ENCODE measurements around the gene RTN4RL1. TPM values are rescaled to one million over a fixed set of nuclear protein-coding genes. Genes with fewer than 3 reads are reported as not detected.
"Not testable (repeated sequence)": the region's sequence is repeated elsewhere in the genome, so short reads cannot be mapped to it uniquely, and the experiment has no call there.

The RTN4RL1 gene
- total and polyA plus RNA-seq, 7 experiments from 2014 or later, result 0.19 to 1.5 (median 0.49) TPM; not detected in 2

DNA sequence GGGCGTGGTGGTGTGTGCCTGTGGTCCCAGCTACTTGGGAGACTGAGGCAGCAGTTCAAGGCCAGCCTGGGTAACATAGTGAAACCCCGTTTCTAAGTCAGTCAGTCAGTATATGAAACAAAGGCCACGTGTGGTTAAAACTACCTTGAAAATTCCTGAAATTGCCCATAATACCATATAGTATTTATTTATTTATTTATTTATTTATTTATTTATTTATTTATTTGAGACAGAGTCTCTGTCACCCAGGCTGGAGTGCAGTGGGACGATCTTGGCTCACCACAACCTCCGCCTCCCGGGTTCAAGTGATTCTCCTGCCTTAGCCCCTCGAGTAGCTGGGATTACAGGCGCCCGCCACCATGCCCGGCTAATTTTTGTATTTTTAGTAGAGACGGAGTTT, 129.7 kb downstream of the RTN4RL1 start:
- H3K9me3 Mint-ChIP-seq; H3K27me3 ChIP-seq (ENCODE audit: control insufficient read depth in 2 of 2, insufficient read depth in 2 of 2, low read length in 2 of 2); H3K27ac ChIP-seq (ENCODE audit: low read depth, low read length); CTCF ChIA-PET; POLR2A ChIA-PET; DNase-seq; H3K27me3 Mint-ChIP-seq; H3K4me3 ChIP-seq (ENCODE audit: low read length); intact Hi-C loops (cut with micrococcal nuclease); H3K9me3 ChIP-seq (ENCODE audit: control insufficient read depth in 2 of 3, low read length in 3 of 3); ATAC-seq; H3K4me3 Mint-ChIP-seq; H3K27ac Mint-ChIP-seq; H3K4me1 ChIP-seq (ENCODE audit: control insufficient read depth in 2 of 2, insufficient read depth in 2 of 2, low read length in 2 of 2): not testable (repeated sequence)
- Mint-ChIP-seq H3K36me3 (peaks cover 12 to 72% (median 35%) of the 10 kb centered on the region in 5 donors), H3K4me1 (peaks cover 0 to 16% (median 4%) of the 10 kb centered on the region in 7 donors)
- peaks cover 11 to 77% (median 22%) of the 10 kb centered on the region in 3 experiments for H3K36me3 ChIP-seq (ENCODE audit: control insufficient read depth in 2 of 3, insufficient read depth in 3 of 3, low read length in 3 of 3)

DNA sequence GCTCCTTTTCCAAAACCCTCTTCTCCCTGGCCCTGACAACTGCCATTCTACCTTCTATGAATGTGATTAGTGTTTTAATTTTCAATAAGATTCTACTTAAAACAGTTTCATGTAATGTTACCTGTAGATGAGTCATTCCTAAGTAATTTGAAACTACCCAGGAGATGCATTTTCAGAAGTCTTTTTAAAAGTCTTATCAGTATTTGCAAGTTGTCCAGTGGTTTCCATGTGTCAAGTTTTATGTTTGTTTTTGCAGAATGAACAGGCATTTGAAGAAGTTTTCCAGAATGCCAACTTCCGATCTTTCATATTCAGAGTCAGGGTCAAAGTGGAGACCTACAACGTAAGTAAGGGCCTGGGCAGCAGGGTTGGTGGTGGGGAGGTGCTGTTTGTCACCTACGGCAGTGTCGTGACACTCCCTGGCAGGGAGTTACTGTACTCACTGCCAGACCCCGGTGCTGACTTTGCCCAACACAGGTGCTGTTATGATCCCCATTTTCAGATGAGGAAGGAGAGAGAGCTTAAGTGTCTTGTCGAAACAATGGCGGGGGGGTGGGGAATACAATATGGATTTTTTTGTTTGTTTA, 130.3 kb downstream of the RTN4RL1 start:
- peaks cover 12 to 72% (median 35%) of the 10 kb centered on the region in 5 donors for H3K36me3 Mint-ChIP-seq
- intact Hi-C loops (cut with micrococcal nuclease), result no loop called here
- CTCF ChIA-PET, result no interaction called here

DNA sequence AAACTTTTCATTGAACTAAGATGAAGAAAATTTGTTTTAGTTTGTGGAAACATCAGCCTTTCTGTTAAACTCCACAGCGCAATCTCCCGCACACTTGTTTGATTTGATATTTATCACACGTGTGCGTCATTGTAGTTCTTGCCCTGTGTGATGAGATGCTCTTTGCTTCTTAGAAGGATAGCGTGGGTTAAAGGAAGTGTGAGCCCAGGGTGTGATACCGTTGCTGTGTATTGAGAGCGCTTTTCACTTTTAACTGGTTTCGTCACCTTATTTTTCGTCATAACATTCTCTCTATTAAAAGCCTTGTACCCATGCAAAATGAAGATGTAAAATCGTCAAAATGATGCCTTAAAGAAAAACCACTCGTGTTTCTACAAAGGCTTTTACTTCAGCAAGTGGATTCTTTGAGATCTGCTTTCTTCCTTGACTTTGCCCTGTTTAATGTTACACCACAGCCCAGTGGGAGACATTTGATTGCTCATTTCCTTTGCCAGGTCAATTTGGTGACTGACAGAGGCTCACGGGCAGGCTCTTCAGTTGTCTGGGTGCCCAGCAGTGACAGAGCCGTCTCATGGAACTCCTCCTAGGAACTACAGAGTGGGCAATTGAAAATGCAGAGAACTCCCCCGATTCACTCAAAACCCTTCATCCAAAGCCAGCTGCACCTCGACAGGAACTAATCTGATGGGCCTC, 134.2 kb downstream of the RTN4RL1 start:
- DNase-seq (peak in 4 of 9 donors; percentile 17 to 33 (median 21)), ATAC-seq (peak; percentile 96)
- Histone ChIP-seq H3K27me3 (ENCODE audit: control insufficient read depth in 2 of 2, insufficient read depth in 2 of 2, low read length in 2 of 2) (no peaks in the 10 kb centered on the region), H3K4me3 (ENCODE audit: low read length) (no peak overlapping the region), H3K36me3 (ENCODE audit: control insufficient read depth in 2 of 3, insufficient read depth in 3 of 3, low read length in 3 of 3) (peaks cover 10 to 88% (median 33%) of the 10 kb centered on the region in 3 experiments), H3K4me1 (ENCODE audit: control insufficient read depth in 2 of 2, insufficient read depth in 2 of 2, low read length in 2 of 2) (peaks cover 0 to 7% of the 10 kb centered on the region in 2 donors), H3K9me3 (ENCODE audit: control insufficient read depth in 2 of 3, low read length in 3 of 3) (no peaks in the 10 kb centered on the region), H3K27ac (ENCODE audit: low read depth, low read length) (peak overlapping the region; percentile 32)
- Mint-ChIP-seq H3K4me1 (peaks cover 0 to 11% (median 4%) of the 10 kb centered on the region in 7 donors), H3K27ac (peak overlapping the region; percentile 26 to 83 (median 62)), H3K36me3 (peaks cover 13 to 57% (median 33%) of the 10 kb centered on the region in 5 donors), H3K9me3 (no peaks in the 10 kb centered on the region), H3K4me3 (peak overlapping the region in 3 of 10 donors; percentile 3 to 73 (median 24)), H3K27me3 (no peaks in the 10 kb centered on the region)
- intact Hi-C loops (cut with micrococcal nuclease), result no loop called here
- CTCF ChIA-PET, result interaction anchor here (0.9 kb wide), 1 partner anchor 18 kb away, joined by 4 read pairs; no protein-coding TSS in a partner anchor
- POLR2A ChIA-PET, result no interaction called here

More for the DNA sequence above, 130.3 kb downstream of the RTN4RL1 start:
- Mint-ChIP-seq H3K4me1 (peaks cover 0 to 16% (median 4%) of the 10 kb centered on the region in 7 donors), H3K27me3 (no peaks in the 10 kb centered on the region), H3K4me3 (no peak overlapping the region), H3K27ac (no peak overlapping the region), H3K9me3 (no peaks in the 10 kb centered on the region)
- Histone ChIP-seq H3K36me3 (ENCODE audit: control insufficient read depth in 2 of 3, insufficient read depth in 3 of 3, low read length in 3 of 3) (peaks cover 11 to 81% (median 22%) of the 10 kb centered on the region in 3 experiments), H3K9me3 (ENCODE audit: control insufficient read depth in 2 of 3, low read length in 3 of 3) (no peaks in the 10 kb centered on the region), H3K4me1 (ENCODE audit: control insufficient read depth in 2 of 2, insufficient read depth in 2 of 2, low read length in 2 of 2) (peaks cover 0 to 7% of the 10 kb centered on the region in 2 donors), H3K4me3 (ENCODE audit: low read length) (no peak overlapping the region), H3K27ac (ENCODE audit: low read depth, low read length) (no peak overlapping the region), H3K27me3 (ENCODE audit: control insufficient read depth in 2 of 2, insufficient read depth in 2 of 2, low read length in 2 of 2) (no peaks in the 10 kb centered on the region)
- no peak for DNase-seq
- POLR2A ChIA-PET, result interaction anchor here (0.7 kb wide), 1 partner anchor 532 kb away, joined by 9 read pairs; no protein-coding TSS in a partner anchor
- ATAC-seq, result no peak

DNA sequence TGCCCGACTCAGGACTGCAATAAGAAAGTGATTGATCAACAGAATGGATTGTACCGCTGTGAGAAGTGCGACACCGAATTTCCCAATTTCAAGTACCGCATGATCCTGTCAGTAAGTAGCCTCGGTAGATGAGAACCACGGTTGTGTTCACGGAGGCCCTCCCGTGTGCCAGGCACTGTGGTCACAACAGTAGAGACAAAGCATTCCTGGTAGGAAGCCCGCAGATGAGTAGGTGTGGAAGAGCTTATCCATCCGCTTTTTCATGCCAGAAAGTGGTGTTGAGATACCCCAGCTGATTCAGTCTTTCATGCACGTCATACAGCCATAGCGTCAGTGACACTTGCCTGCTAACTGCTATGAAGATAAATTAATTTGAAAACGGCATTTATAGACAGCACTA, 136.4 kb downstream of the RTN4RL1 start:
- Mint-ChIP-seq H3K4me1 (peaks cover 0 to 11% (median 4%) of the 10 kb centered on the region in 7 donors), H3K9me3 (no peaks in the 10 kb centered on the region), H3K27me3 (no peaks in the 10 kb centered on the region), H3K27ac (no peak overlapping the region), H3K36me3 (peaks cover 26 to 63% (median 41%) of the 10 kb centered on the region in 5 donors), H3K4me3 (no peak overlapping the region)
- no peak overlapping the region for H3K4me3 ChIP-seq (ENCODE audit: low read length)
- peaks cover 29 to 93% (median 37%) of the 10 kb centered on the region in 3 experiments for H3K36me3 ChIP-seq (ENCODE audit: control insufficient read depth in 2 of 3, insufficient read depth in 3 of 3, low read length in 3 of 3)
- H3K4me1 ChIP-seq (ENCODE audit: control insufficient read depth in 2 of 2, insufficient read depth in 2 of 2, low read length in 2 of 2), result peaks cover 0 to 7% of the 10 kb centered on the region in 2 donors
- DNase-seq (no peak), ATAC-seq (no peak)
- no peak overlapping the region for H3K27ac ChIP-seq (ENCODE audit: low read depth, low read length)
- intact Hi-C loops (cut with micrococcal nuclease), result no loop called here
- ChIA-PET POLR2A (no interaction called here), CTCF (interaction anchor here (1.0 kb wide), 1 partner anchor 167 kb away, joined by 3 read pairs; no protein-coding TSS in a partner anchor)
- no peaks in the 10 kb centered on the region for H3K27me3 ChIP-seq (ENCODE audit: control insufficient read depth in 2 of 2, insufficient read depth in 2 of 2, low read length in 2 of 2)
- H3K9me3 ChIP-seq (ENCODE audit: control insufficient read depth in 2 of 3, low read length in 3 of 3), result no peaks in the 10 kb centered on the region

Small RNAs within 50 kb of the gene (microRNA-seq; reads per million reads assigned to microRNA genes)
- gene MIR132 (ENCODE audit: borderline microRNAs expressed) (144 reads per million, percentile 57 among the genes with 10 or more reads in this experiment), gene MIR212 (ENCODE audit: borderline microRNAs expressed) (2.6 reads per million)

Other genes starting within 250 kb of the RTN4RL1 start
- gene SMYD4, start 195.4 kb downstream of the RTN4RL1 start, total RNA-seq, result 10 to 100 TPM; 19.8 to 38.4 (median 32.5) TPM
- gene SMYD4, start 195.4 kb downstream of the RTN4RL1 start, polyA plus RNA-seq, result 10 to 100 TPM in 1 of 2 donors, 1 to 10 TPM in 1; 9.7 to 18.0 TPM
- 100 to 1,000 TPM in 3 of 5 experiments, 10 to 100 TPM in 2; 57.8 to 264 (median 110) TPM for gene RPA1, start 195.3 kb downstream of the RTN4RL1 start, total RNA-seq
- 10 to 100 TPM; 80.0 to 85.2 TPM for gene RPA1, start 195.3 kb downstream of the RTN4RL1 start, polyA plus RNA-seq
- 100 to 1,000 TPM in 1 of 5 experiments, 10 to 100 TPM in 4; 47.3 to 124 (median 97.6) TPM for gene DPH1, start 4.8 kb upstream of the RTN4RL1 start, total RNA-seq
- gene DPH1, start 4.8 kb upstream of the RTN4RL1 start, polyA plus RNA-seq, result 10 to 100 TPM; 32.9 to 51.3 TPM
- gene OVCA2, start 16.7 kb upstream of the RTN4RL1 start, total RNA-seq, result 10 to 100 TPM; 24.5 to 37.9 (median 31.8) TPM
- 10 to 100 TPM; 52.7 to 65.5 TPM for gene OVCA2, start 16.7 kb upstream of the RTN4RL1 start, polyA plus RNA-seq
- gene HIC1, start 29.8 kb upstream of the RTN4RL1 start, total RNA-seq, result 100 to 1,000 TPM in 1 of 5 experiments, 1 to 10 TPM in 4; 1.4 to 128 (median 6.3) TPM
- gene HIC1, start 29.8 kb upstream of the RTN4RL1 start, polyA plus RNA-seq, result under 1 TPM; 0.56 to 0.83 TPM

All from naive thymus-derived CD4-positive, alpha-beta T cell (primary cell).